Muscle layer of colon (tissue), 2 donors: ENCODE measurements around the gene SVIL.

Experiments
- H3K27ac ChIP-seq: one replicate; pipeline ENCODE4 v1.7.0; 2013; ENCODE audit warnings: low read depth, mild to moderate bottlenecking, low read length, moderate library complexity
- H3K27me3 ChIP-seq, 2 donors: one replicate each; pipeline ENCODE4 v1.7.0; 2013; ENCODE audit warnings: low read length in 2 of 2, mild to moderate bottlenecking in 2 of 2; ENCODE audit not compliant: insufficient read depth in 2 of 2, control insufficient read depth in 1 of 2
- H3K36me3 ChIP-seq: one replicate; pipeline ENCODE4 v1.7.0; 2013; ENCODE audit warnings: mild to moderate bottlenecking, low read length; ENCODE audit not compliant: insufficient read depth
- H3K4me1 ChIP-seq: one replicate; pipeline ENCODE4 v1.7.0; 2013; ENCODE audit warnings: mild to moderate bottlenecking, low read length; ENCODE audit not compliant: insufficient read depth
- H3K4me3 ChIP-seq, 2 donors: one replicate each; pipeline ENCODE4 v1.7.0; 2013; ENCODE audit warnings: low read length in 2 of 2, low read depth in 1 of 2, mild to moderate bottlenecking in 1 of 2, moderate library complexity in 1 of 2
- H3K9ac ChIP-seq: one replicate; pipeline ENCODE4 v1.7.0; 2013; ENCODE audit warnings: low read length
- H3K9me3 ChIP-seq: one replicate; pipeline ENCODE4 v1.7.0; 2013; ENCODE audit warnings: mild to moderate bottlenecking, low read length
- donor health status: abdominal sarcoma.
- donor health status: Adenocarcinoma of cecum.

The SVIL gene

DNA sequence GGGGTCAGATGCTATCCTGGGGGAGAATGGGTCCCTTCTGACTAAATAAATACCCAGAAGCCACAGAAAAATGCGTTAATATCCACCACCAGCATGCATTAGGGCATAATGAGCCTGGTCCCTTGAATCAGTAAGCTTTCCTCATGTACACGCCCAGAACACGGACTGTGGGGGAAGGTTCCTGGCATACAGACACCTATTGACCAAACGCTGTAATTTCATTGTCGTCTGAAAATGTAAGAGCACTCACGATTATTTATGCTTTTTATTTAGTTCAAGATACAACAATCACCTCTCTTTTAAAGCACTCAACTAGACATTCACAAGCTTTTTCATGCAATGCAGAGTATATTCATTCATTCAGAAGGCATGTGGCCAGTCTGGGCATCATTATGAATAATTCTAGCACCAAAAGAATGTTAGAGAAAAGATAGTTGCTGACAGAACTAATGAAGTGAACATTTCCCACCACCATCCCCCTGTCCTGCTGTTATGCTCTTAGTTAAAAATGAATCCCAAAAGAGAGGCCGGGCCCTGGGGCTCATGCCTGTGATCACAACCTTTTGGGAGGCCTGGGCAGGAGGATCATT is 101.0 kb downstream of the SVIL start:
- H3K36me3 ChIP-seq = peaks cover 49% of the 10 kb centered on the region
- H3K27me3 ChIP-seq = no peaks in the 10 kb centered on the region
- H3K4me3 ChIP-seq = no peak overlapping the region
- peaks cover 48% of the 10 kb centered on the region for H3K4me1 ChIP-seq
- H3K9me3 ChIP-seq = no peaks in the 10 kb centered on the region
- no peak overlapping the region for H3K9ac ChIP-seq
- no peak overlapping the region for H3K27ac ChIP-seq

DNA sequence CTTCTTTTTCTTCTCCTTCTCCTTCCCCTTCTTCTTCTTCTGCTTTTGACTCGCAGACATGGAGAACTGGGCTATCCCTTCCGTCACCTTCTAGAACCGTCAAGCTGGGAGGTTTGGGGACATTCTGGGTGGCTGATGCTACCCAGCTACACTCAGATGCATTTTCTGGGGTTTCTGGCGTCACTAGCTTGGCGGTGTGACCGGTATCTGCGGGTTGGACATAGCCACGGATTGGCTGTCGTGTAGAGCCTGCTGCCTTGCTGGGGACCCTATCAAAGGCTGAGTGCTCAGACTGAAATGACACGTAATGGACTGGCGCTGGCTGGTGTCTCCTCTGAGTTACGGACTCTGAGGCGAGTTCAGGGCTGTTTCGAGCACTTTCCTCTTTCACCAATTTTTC is 101.7 kb downstream of the SVIL start:
- Histone ChIP-seq H3K36me3 (peaks cover 49% of the 10 kb centered on the region), H3K27ac (no peak overlapping the region)

DNA sequence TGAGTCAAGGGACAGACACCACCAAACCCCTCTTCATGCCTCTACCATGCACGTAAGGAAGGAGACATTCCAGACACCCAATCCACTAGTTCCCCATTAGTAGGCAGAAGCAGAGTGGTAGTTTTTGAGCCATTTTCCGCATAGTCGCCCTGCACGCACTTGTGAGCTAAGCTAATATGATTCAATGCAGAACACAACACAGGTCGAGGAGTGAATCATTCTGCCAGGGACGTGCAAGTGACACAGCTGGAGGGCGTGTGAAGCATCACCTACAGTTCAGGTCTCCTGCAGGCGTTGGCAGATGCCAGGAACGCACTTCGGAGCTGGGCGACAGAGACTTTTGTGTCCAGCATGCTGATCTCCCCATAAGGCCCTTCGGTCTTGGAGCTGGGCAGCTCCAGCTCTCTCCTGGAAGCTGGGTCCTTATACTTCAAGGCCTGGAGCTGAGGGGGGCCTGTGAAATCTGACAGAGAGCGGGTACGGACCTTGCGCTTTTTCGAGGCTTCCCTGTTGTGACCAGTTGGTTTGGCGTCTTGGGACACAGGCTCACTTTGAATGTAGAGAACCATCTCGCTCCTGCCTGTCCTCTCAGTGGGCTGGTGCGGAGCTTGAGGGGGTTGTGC is 102.4 kb downstream of the SVIL start:
- Histone ChIP-seq H3K27ac (no peak overlapping the region), H3K4me1 (peaks cover 35% of the 10 kb centered on the region), H3K9me3 (no peaks in the 10 kb centered on the region), H3K27me3 (no peaks in the 10 kb centered on the region), H3K9ac (no peak overlapping the region), H3K4me3 (no peak overlapping the region), H3K36me3 (peaks cover 52% of the 10 kb centered on the region)

More for the DNA sequence above, 101.7 kb downstream of the SVIL start:
- Histone ChIP-seq H3K4me1 (peaks cover 42% of the 10 kb centered on the region), H3K27me3 (no peaks in the 10 kb centered on the region), H3K9me3 (no peaks in the 10 kb centered on the region), H3K9ac (no peak overlapping the region), H3K4me3 (no peak overlapping the region)

DNA sequence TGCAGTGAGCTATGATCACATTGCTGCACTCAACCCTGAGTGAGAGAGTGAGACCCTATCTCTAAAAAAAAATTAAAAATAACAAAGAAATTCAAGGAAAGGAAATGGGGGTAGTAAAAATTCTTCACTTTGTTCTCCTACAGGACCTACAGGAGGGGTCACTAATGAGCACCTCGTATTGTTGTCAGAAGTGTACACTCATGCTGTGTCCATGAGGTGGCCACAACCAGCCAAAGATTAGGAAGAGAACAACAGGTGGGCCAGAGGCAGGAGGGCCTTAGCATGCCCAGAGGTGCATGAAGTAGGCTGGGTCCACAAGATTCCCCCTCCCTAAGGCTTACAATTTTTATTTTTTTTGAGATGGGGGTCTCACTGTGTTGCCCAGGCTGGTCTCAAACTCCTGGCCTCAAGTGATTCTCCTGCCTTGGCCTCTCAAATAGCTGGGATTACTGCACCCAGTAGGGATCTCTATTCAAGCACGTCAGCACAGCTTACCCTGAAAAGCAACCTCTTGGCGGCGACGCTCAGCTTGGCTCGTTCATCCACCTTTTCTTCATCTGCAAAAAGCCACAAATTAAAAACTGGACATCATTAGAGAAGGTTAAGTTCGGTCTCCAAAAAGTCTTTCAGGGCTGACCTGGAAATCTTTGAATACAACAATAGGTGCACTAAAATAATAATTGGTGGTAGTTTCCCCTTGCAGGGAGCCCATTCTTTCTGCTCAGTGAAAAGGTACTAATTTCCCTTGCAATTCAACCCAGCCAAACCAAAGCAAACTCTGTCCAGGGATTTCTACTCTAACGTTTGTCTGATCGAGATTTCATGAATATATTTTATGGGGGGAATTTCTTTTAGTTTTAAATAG is 104.4 kb downstream of the SVIL start:
- H3K27ac ChIP-seq = peak overlapping the region; percentile 29
- H3K4me3 ChIP-seq = no peak overlapping the region
- H3K9me3 ChIP-seq = no peaks in the 10 kb centered on the region
- no peaks in the 10 kb centered on the region for H3K27me3 ChIP-seq
- peaks cover 68% of the 10 kb centered on the region for H3K36me3 ChIP-seq
- peaks cover 18% of the 10 kb centered on the region for H3K4me1 ChIP-seq
- no peak overlapping the region for H3K9ac ChIP-seq

DNA sequence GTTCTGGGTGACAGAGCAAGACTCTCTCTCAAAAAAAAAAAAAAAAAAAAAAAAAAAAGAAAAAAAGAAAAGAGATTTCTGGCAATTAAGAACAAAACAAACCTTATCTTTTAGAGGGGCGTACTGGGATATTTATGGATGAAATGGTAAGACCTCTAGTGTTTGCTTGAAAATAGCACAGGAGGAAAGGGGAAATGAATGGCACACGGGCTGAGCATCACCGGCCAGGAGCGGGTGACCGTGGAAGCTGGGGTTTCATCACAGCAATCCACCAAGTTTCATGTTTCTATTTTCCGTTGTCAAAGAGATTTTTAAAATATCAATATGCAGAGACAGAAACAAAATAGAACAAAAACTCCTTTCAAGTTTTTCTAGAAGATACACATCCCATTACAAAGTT is 105.6 kb downstream of the SVIL start:
- H3K9ac ChIP-seq = no peak overlapping the region

DNA sequence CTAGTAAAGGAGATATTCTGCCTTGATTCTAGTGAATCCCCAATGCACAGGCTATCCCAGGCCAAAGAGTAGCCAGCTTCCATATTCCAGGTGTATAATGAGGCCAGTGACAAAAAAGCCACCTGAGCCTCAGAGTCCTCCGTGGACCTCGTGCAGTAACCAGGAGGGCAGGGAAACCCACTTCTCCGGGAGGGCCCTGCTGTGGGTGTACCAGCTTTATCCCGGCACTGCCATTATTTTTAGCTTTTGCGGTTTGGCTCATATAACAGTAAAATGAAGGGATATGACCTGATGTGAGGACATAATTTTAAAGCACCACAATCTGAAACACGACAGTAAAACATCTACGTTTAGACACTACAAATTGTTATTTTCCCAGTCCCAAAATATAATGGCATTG is 109.0 kb downstream of the SVIL start:
- Histone ChIP-seq H3K9me3 (no peaks in the 10 kb centered on the region), H3K9ac (no peak overlapping the region), H3K27ac (no peak overlapping the region), H3K4me3 (no peak overlapping the region), H3K36me3 (peaks cover 84% of the 10 kb centered on the region), H3K4me1 (peaks cover 32% of the 10 kb centered on the region), H3K27me3 (no peaks in the 10 kb centered on the region)

More for the DNA sequence above, 105.6 kb downstream of the SVIL start:
- no peak overlapping the region for H3K27ac ChIP-seq
- no peak overlapping the region for H3K4me3 ChIP-seq
- no peaks in the 10 kb centered on the region for H3K9me3 ChIP-seq
- H3K36me3 ChIP-seq = peaks cover 80% of the 10 kb centered on the region
- H3K4me1 ChIP-seq = peaks cover 14% of the 10 kb centered on the region
- no peaks in the 10 kb centered on the region for H3K27me3 ChIP-seq

DNA sequence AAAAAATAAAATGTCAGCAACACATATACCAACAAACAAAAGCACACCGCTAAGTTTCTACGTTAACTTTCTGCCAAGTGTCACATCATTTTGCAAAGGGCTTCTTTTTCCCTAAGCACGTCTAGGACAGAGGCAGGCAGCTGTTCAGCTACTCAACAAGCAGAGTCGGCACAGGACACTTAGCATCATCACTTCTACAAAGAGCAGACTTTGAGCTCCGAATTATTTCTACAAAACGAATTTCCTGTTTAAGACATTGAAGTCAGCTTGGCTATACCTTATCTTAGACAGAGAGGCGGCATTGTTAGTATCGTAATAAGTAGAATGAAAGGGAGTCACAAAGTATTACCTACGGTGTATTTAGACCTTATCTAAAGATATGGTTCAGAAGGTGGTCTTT is 110.1 kb downstream of the SVIL start:
- Histone ChIP-seq H3K4me1 (peaks cover 32% of the 10 kb centered on the region), H3K27ac (peak overlapping the region; percentile 19), H3K9ac (no peak overlapping the region), H3K27me3 (no peaks in the 10 kb centered on the region), H3K4me3 (no peak overlapping the region), H3K36me3 (peaks cover 85% of the 10 kb centered on the region), H3K9me3 (no peaks in the 10 kb centered on the region)

DNA sequence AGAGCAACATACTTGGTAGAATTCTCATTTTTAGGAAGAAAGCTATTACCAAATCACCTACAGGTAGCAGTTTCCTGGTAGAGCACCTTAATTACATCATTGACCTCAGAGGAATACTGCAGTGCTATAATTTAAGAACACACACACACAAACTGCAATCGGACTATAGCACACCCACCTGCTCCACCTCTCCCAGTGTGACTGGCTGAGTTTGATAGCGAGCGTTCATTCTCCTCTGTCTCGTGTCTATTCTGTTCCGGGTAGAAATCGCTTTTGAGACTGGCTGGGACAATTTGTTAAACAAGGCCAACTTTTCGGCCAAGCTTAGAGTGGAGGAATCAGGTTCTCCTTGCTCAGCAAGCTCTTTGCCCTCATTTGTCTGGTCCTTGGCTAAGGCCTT is 110.5 kb downstream of the SVIL start:
- H3K27ac ChIP-seq = no peak overlapping the region
- no peak overlapping the region for H3K9ac ChIP-seq
- no peaks in the 10 kb centered on the region for H3K9me3 ChIP-seq
- H3K36me3 ChIP-seq = peaks cover 84% of the 10 kb centered on the region
- no peaks in the 10 kb centered on the region for H3K27me3 ChIP-seq
- H3K4me1 ChIP-seq = peaks cover 32% of the 10 kb centered on the region
- no peak overlapping the region for H3K4me3 ChIP-seq

DNA sequence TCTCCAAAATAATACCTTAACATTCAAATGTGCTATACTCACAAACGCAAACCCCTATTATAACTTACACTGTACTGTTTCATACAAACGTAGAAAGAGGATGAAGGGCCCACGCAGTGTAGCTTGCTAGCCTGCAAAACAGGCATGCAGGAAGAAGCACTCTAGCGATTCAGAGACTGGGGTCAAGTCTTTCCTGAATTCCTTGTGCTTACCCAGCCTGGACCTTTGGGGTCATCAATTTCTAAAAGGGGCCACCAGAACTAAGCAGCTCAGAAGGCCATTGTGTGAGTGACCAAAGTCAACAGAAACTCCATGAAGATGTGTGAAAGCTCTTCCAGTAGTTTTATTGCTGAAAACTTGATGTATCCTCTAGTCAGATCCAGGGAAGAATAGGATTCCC is 111.9 kb downstream of the SVIL start:
- H3K27me3 ChIP-seq = no peaks in the 10 kb centered on the region
- H3K27ac ChIP-seq = peak overlapping the region; percentile 68
- peaks cover 86% of the 10 kb centered on the region for H3K36me3 ChIP-seq
- peaks cover 32% of the 10 kb centered on the region for H3K4me1 ChIP-seq
- H3K9me3 ChIP-seq = no peaks in the 10 kb centered on the region
- no peak overlapping the region for H3K9ac ChIP-seq
- no peak overlapping the region for H3K4me3 ChIP-seq

DNA sequence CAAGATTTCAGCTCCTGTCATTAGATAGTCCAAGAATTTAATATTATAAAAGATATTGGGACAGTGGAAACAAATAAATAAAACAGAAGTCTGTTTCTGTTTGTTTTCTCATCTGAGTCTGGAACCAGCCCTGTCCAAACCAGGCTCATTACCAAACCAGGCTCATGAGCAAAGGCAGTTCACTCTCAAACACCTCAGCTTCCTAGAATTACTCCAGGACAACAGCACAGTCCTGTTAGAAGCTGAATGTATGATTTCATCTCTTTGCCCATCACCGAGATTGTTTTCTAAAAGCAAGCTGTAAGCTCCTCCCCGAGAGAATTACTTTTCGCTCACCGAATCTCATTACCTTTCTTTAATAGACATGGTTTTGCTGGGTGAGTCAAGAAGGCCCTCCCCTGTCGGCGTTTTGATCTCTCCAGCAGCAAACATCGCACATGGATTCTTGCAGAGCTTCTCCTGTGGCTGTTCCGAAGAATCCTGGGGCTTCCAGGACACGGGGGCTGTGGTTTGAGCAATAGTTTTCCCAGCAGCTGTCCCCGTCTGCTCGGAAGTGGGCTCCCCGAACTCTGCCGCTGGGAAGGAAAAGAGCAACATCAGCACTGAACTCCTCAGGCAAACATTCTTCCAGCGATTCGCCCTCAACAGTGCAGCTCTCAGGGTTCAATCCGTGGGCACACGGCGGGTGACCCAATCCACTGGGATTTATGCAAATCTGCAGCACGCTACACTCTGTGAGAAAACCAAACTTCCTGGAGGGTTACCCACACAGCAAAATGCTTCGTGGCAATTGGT is 112.5 kb downstream of the SVIL start:
- Histone ChIP-seq H3K4me3 (no peak overlapping the region), H3K4me1 (peaks cover 35% of the 10 kb centered on the region), H3K9ac (no peak overlapping the region), H3K9me3 (no peaks in the 10 kb centered on the region), H3K27me3 (no peaks in the 10 kb centered on the region), H3K36me3 (peaks cover 87% of the 10 kb centered on the region), H3K27ac (peak overlapping the region; percentile 68)

DNA sequence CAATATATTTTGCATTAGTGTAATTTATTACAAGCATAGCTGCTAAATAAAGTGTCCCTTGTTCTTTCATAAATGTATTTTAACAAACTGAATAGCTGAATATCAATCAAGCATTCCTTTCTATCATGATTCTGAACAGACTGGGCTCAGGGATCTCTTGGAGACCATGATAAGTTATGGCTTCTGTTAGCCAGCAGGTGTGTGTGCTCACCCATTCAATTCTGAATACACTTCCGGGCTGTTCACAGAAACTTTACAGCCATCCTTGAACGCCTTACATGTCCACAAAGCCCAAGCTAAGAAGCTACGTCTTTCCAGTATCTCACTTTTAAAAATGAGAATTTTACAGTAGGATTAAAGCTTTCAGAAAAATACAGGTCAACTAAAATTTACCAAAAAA is 115.1 kb downstream of the SVIL start:
- H3K4me1 ChIP-seq = peaks cover 49% of the 10 kb centered on the region
- peaks cover 75% of the 10 kb centered on the region for H3K36me3 ChIP-seq
- H3K27ac ChIP-seq = no peak overlapping the region

More for the DNA sequence above, 115.1 kb downstream of the SVIL start:
- Histone ChIP-seq H3K9me3 (no peaks in the 10 kb centered on the region), H3K9ac (no peak overlapping the region), H3K27me3 (no peaks in the 10 kb centered on the region), H3K4me3 (no peak overlapping the region)
